Upper lobe of right lung (tissue), 1 donor: ENCODE measurements around the gene CSF3R. TPM values are rescaled to one million over a fixed set of nuclear protein-coding genes. Genes with fewer than 3 reads are reported as not detected.
A peak's percentile ranks its signal among the peaks of the same experiment; 100 is the strongest.

Experiments
- ATAC-seq: fragments of 200-7000 bp; cut with Tn5 transposase; one replicate; pipeline ENCODE4 v1.9.1; 2020; ENCODE audit warnings: mild to moderate bottlenecking, moderate library complexity
- DNase-seq: peaks from one replicate; pipeline ENCODE4 v3.0.0-alpha.2; 2020
- H3K27ac ChIP-seq: fragments of 200-600 bp; one replicate; pipeline ENCODE4 v1.8.0; 2022
- H3K27me3 ChIP-seq: fragments of 200-600 bp; one replicate; pipeline ENCODE4 v1.8.0; 2022; ENCODE audit warnings: mild to moderate bottlenecking
- H3K36me3 ChIP-seq: fragments of 200-600 bp; one replicate; pipeline ENCODE4 v1.8.0; 2022
- H3K4me1 ChIP-seq: fragments of 200-600 bp; one replicate; pipeline ENCODE4 v1.8.0; 2022
- H3K4me3 ChIP-seq: fragments of 200-600 bp; one replicate; pipeline ENCODE4 v1.8.0; 2022; ENCODE audit warnings: mild to moderate bottlenecking
- H3K9me3 ChIP-seq: fragments of 200-600 bp; one replicate; pipeline ENCODE4 v1.8.0; 2022
- intact Hi-C: fragments of 100-400 bp; cut with DNase I; formaldehyde crosslinking; loops from one replicate; pipeline ENCODE4 v1.11.0; 2022
- total RNA-seq: library from RNA; stranded (reverse); fragmentation: NEBNext Ultra II Directional; extraction: Animal tissue kit (Norgen Biotek cat#: 25700); gene quantifications from one replicate; pipeline ENCODE4 v1.2.1, GENCODE V29; 2021
- TF ChIP-seq, protein P1 (sequence below): fragments of 200-600 bp; IDR thresholded peaks from one replicate; pipeline ENCODE4 v1.8.0; 2022; ENCODE audit warnings: antibody characterized with exemption
- donor health status: DM: no; HTN: yes; CAD: no; lungs with severe emphysema.

CSF3R gene
- total RNA-seq, 1 donor from 2014 or later, result 202 TPM

DNA sequence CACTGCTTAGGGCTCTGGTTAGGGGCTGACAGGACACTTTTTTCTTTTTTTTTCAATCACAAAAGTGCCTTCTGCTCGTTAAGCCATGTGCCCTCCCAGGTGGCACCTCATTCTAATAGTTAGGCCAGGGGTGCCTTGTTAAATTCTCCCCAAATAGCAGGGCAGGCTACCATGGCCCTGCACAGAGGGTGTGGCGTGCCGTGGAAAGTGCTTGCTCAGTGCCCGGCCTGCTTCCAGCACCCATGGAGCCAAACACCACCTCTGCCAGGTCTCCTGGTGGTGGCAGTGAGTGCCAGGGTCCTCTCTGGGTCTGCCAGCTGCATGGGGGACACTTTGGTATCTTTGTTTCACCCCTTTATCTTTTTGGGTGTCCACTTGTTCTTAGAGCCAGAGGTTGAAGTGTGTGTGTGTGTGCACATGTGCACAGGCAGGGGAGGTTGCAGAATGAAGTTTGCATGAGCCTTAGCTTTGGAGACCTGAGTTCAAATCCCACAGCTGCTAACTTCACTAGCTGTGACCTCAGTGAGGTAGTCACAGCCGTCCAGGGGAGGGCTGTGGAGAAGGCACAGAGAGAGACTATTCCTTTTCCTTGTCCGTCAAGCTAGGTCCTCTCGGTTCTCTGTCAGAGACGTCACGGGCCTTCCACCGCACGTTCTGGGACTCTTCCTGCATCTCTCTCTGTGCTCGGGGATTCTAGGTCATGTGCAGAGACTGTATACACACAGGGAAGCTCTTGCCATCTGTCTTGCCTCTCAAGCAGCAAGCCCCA is 39.9 kb upstream of the CSF3R start:
- Histone ChIP-seq H3K4me1 (no peaks in the 10 kb centered on the region), H3K4me3 (no peak overlapping the region), H3K27ac (no peak overlapping the region), H3K36me3 (no peaks in the 10 kb centered on the region), H3K9me3 (no peaks in the 10 kb centered on the region), H3K27me3 (no peaks in the 10 kb centered on the region)
- DNase-seq (no peak), ATAC-seq (no peak)
- TF ChIP-seq, protein P1, sequence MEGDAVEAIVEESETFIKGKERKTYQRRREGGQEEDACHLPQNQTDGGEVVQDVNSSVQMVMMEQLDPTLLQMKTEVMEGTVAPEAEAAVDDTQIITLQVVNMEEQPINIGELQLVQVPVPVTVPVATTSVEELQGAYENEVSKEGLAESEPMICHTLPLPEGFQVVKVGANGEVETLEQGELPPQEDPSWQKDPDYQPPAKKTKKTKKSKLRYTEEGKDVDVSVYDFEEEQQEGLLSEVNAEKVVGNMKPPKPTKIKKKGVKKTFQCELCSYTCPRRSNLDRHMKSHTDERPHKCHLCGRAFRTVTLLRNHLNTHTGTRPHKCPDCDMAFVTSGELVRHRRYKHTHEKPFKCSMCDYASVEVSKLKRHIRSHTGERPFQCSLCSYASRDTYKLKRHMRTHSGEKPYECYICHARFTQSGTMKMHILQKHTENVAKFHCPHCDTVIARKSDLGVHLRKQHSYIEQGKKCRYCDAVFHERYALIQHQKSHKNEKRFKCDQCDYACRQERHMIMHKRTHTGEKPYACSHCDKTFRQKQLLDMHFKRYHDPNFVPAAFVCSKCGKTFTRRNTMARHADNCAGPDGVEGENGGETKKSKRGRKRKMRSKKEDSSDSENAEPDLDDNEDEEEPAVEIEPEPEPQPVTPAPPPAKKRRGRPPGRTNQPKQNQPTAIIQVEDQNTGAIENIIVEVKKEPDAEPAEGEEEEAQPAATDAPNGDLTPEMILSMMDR, result no peak
- intact Hi-C loops, result no loop called here

- H3K36me3 ChIP-seq, result no peaks in the 10 kb centered on the region
- TF ChIP-seq, protein P1, result no peak
- DNase-seq, result no peak
- H3K4me3 ChIP-seq, result no peak overlapping the region
- intact Hi-C loops, result no loop called here
- H3K9me3 ChIP-seq, result no peaks in the 10 kb centered on the region
- H3K27me3 ChIP-seq, result no peaks in the 10 kb centered on the region
- H3K4me1 ChIP-seq, result no peaks in the 10 kb centered on the region
- no peak for ATAC-seq
- H3K27ac ChIP-seq, result no peak overlapping the region
Measured at GRCh38 chr1:36522021-36522420, 39.3 kb upstream of the CSF3R start.

DNA sequence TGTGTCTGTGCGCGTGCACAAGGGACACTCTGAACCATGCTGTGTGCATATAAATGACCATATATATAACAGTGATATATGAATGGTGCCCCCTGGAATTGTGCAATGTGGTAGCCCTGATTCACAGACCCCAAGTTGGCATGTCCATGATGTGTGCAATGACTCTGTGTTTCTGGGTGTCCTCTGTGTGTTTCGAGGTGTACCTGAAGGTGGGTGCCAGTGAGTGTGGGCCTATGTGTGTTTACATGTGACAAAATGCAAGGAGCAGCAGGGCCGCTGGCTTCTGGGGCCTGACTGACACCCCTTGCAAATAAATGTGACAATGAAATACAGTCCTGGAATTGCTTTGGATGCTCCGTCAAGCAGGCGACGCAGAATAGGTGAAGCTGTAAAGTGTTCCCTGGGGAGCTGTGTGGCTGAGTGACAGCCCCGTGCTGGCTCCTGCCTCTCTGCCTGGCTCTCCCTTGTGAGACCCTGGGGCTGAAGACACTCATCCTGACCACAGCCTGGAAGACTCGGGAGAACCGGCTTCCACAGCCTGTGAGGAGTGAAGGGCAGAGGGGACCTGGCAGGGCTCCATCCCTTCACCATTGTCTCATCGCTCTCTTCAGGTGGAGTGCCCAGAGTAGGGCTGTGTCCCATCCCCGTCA is 38.2 kb upstream of the CSF3R start:
- no peak overlapping the region for H3K4me3 ChIP-seq
- TF ChIP-seq, protein P1, result no peak
- no peaks in the 10 kb centered on the region for H3K9me3 ChIP-seq
- no peaks in the 10 kb centered on the region for H3K4me1 ChIP-seq
- no peak overlapping the region for H3K27ac ChIP-seq
- intact Hi-C loops, result no loop called here
- no peaks in the 10 kb centered on the region for H3K36me3 ChIP-seq
- H3K27me3 ChIP-seq, result no peaks in the 10 kb centered on the region
- no peak for ATAC-seq
- no peak for DNase-seq

- no peak overlapping the region for H3K4me3 ChIP-seq
- H3K9me3 ChIP-seq, result no peaks in the 10 kb centered on the region
- H3K27ac ChIP-seq, result no peak overlapping the region
- ATAC-seq (no peak), DNase-seq (no peak)
- TF ChIP-seq, protein P1, result no peak
- no peaks in the 10 kb centered on the region for H3K36me3 ChIP-seq
- no peaks in the 10 kb centered on the region for H3K27me3 ChIP-seq
- intact Hi-C loops, result no loop called here
- no peaks in the 10 kb centered on the region for H3K4me1 ChIP-seq
Measured at GRCh38 chr1:36520056-36520455, 37.3 kb upstream of the CSF3R start.

DNA sequence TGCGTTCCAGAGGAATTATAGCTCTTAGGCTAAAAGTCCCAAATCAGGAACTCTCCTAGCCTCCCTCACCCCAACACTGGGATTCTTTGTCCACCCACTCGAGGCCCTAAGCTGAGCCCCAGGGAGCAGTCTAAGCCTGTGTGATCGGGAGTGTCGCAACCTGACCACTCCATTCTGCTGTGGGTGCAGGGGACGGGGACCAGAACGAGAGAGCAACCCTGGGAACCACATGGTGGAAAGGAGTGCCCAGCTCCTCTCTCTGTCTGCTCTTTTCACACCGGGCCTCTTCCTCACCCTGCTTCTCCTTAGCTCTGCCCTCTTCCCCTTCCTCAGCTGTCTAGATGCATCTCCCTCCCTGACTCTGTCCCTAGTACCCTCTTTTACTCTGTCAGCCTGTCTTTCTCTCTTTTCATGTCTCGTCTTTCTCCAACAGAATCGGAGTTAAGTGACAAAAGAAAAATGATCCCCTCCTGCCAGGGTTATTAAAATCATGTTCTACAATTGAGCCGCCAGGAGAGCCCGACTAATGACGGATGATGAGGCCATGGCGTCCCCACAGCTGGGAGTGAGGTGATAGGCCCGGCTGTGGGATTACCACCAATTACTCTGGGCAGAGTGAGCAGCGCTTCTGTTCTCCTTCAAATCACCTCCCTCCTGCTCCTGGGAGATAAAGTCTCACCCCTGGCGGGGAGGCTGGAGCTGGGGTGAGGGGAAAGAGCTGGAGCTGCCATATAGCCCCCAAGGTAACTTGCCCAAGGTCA is 34.5 kb upstream of the CSF3R start:
- intact Hi-C loops, result no loop called here
- Histone ChIP-seq H3K9me3 (no peaks in the 10 kb centered on the region), H3K4me1 (no peaks in the 10 kb centered on the region), H3K36me3 (no peaks in the 10 kb centered on the region), H3K4me3 (no peak overlapping the region), H3K27ac (no peak overlapping the region), H3K27me3 (no peaks in the 10 kb centered on the region)
- ATAC-seq (peak; percentile 47), DNase-seq (peak; percentile 57)
- TF ChIP-seq, protein P1, result no peak
